DMS153 treated with DMSO at 0.1 percent for 48 hours (cell line): Measurements from ENCODE around the gene EPHA2.

Source experiments
- DNase-seq: peaks from one replicate; lab custom pipeline; 2025; ENCODE audit not compliant: unreplicated experiment; lab: John Stamatoyannopoulos, UW

The EPHA2 gene

GRCh38 chr1:16184557-16185303, 28.9 kb upstream of the EPHA2 start:
- DNase-seq, result no peak

- DNase-seq, result no peak
These were observed 28.1 kb upstream of the EPHA2 start for GRCh38 chr1:16183765-16184556.

- DNase-seq, result no peak
These were observed 27.3 kb upstream of the EPHA2 start for GRCh38 chr1:16183179-16183578.

- DNase-seq, result no peak
These were observed 26.2 kb upstream of the EPHA2 start for GRCh38 chr1:16181887-16182719.

- DNase-seq, result no peak
These were observed 24.5 kb upstream of the EPHA2 start for GRCh38 chr1:16180291-16180824.

- no peak for DNase-seq
These were observed 23.0 kb upstream of the EPHA2 start for GRCh38 chr1:16178596-16179497.

- DNase-seq, result no peak
These were observed 21.4 kb upstream of the EPHA2 start for GRCh38 chr1:16177306-16177705.

- DNase-seq, result no peak
These were observed 20.8 kb upstream of the EPHA2 start for GRCh38 chr1:16176653-16177052.

- DNase-seq, result no peak
These were observed 20.0 kb upstream of the EPHA2 start for GRCh38 chr1:16175610-16176553.

GRCh38 chr1:16174886-16175598, 19.2 kb upstream of the EPHA2 start:
- no peak for DNase-seq

- DNase-seq, result no peak
These were observed 18.5 kb upstream of the EPHA2 start for GRCh38 chr1:16174261-16174868.

- DNase-seq, result no peak
These were observed 17.8 kb upstream of the EPHA2 start for GRCh38 chr1:16173447-16174260.

- no peak for DNase-seq
These were observed 17.1 kb upstream of the EPHA2 start for GRCh38 chr1:16172964-16173446.

GRCh38 chr1:16172218-16172830, 16.5 kb upstream of the EPHA2 start:
- no peak for DNase-seq

- DNase-seq, result no peak
These were observed 15.7 kb upstream of the EPHA2 start for GRCh38 chr1:16171314-16172151.

GRCh38 chr1:16170283-16170673, 14.4 kb upstream of the EPHA2 start:
- DNase-seq, result no peak
